Transverse colon (tissue), 4 donors: ENCODE results near the gene PAPSS1.

Experiments used
- CTCF ChIP-seq, 5 experiments: fragments of 200-600 bp in 3 of 5; fragments of 450-650 bp in 2 of 5; sonication (generic) in 3 of 5; IDR thresholded peaks; 1 replicate in 2 of 5; 2 replicates in 3 of 5; pipeline ENCODE4 v1.5.1; 2016 to 2017; ENCODE audit warnings: antibody characterized with exemption in 5 of 5, inconsistent platforms in 3 of 5, mild to moderate bottlenecking in 2 of 5, moderate library complexity in 1 of 5
- POLR2A ChIP-seq: fragments of 450-650 bp; IDR thresholded peaks from one replicate; pipeline ENCODE4 v1.6.1; 2016; ENCODE audit warnings: antibody characterized with exemption, mild to moderate bottlenecking, moderate library complexity
- POLR2AphosphoS5 ChIP-seq, 3 donors: sonication (generic); formaldehyde crosslinking; IDR thresholded peaks; one replicate each; pipeline ENCODE4 v1.6.1; 2016; ENCODE audit warnings: antibody characterized with exemption in 3 of 3

GRCh38 chr4:107631560-107631959, 88.5 kb downstream of the PAPSS1 start:
- TF ChIP-seq CTCF (IDR thresholded peaks at IDR 0.05) (no peak), POLR2AphosphoS5 (IDR thresholded peaks at IDR 0.05) (no peak), POLR2A (no peak)
